ENCODE data around the gene CYP8B1.

DNA sequence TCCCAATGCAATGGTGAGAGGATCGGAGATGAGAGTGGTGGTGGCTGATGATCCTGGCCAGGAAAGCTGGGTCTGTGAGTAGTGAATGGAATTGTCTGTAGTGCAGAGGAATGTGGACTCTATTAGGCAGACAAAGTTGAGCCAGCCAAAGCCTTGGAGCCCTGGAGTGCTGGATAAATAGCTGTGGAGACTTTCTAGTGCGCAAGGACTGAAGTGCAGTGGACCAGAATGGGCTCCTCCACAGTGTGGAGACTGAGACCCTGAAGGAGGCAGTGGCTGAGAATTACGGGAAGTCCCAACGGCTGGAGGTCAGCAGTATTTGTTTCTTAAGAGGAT, 31.1 kb upstream of the CYP8B1 start:
- TF ChIP-seq, protein P1, sequence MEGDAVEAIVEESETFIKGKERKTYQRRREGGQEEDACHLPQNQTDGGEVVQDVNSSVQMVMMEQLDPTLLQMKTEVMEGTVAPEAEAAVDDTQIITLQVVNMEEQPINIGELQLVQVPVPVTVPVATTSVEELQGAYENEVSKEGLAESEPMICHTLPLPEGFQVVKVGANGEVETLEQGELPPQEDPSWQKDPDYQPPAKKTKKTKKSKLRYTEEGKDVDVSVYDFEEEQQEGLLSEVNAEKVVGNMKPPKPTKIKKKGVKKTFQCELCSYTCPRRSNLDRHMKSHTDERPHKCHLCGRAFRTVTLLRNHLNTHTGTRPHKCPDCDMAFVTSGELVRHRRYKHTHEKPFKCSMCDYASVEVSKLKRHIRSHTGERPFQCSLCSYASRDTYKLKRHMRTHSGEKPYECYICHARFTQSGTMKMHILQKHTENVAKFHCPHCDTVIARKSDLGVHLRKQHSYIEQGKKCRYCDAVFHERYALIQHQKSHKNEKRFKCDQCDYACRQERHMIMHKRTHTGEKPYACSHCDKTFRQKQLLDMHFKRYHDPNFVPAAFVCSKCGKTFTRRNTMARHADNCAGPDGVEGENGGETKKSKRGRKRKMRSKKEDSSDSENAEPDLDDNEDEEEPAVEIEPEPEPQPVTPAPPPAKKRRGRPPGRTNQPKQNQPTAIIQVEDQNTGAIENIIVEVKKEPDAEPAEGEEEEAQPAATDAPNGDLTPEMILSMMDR (IDR thresholded peaks at IDR 0.05) = no peak
- no peak for TF ChIP-seq POLR2A (IDR thresholded peaks at IDR 0.05)
